Activated T-cell treated with anti-CD3 and anti-CD28 coated beads, Interleukin-2, amount 50 U/mL, for 24 hours (primary cell): ENCODE results near the gene LAMP1.
"Not testable (repeated sequence)": the region's sequence is repeated elsewhere in the genome, so short reads cannot be mapped to it uniquely, and the experiment has no call there.

ENCODE experiments used
- DNase-seq: peaks from one replicate; pipeline ENCODE4 v3.0.0-alpha.2; 2020
- H3K27ac Mint-ChIP-seq: 2 replicates; pipeline ENCODE4 v1.8.0; 2020; ENCODE audit warnings: mild to moderate bottlenecking, mixed read lengths
- H3K27me3 Mint-ChIP-seq: 2 replicates; pipeline ENCODE4 v1.8.0; 2020; ENCODE audit warnings: mixed read lengths
- H3K36me3 Mint-ChIP-seq: 2 replicates; pipeline ENCODE4 v1.8.0; 2020; ENCODE audit warnings: low read depth, mixed read lengths
- H3K4me1 Mint-ChIP-seq: 2 replicates; pipeline ENCODE4 v1.8.0; 2020; ENCODE audit warnings: low read depth, mixed read lengths
- H3K4me3 Mint-ChIP-seq: 2 replicates; pipeline ENCODE4 v1.8.0; 2020; ENCODE audit warnings: mild to moderate bottlenecking, moderate library complexity, mixed read lengths
- H3K9me3 Mint-ChIP-seq: 2 replicates; pipeline ENCODE4 v1.8.0; 2020; ENCODE audit warnings: mixed read lengths

The LAMP1 gene

DNA sequence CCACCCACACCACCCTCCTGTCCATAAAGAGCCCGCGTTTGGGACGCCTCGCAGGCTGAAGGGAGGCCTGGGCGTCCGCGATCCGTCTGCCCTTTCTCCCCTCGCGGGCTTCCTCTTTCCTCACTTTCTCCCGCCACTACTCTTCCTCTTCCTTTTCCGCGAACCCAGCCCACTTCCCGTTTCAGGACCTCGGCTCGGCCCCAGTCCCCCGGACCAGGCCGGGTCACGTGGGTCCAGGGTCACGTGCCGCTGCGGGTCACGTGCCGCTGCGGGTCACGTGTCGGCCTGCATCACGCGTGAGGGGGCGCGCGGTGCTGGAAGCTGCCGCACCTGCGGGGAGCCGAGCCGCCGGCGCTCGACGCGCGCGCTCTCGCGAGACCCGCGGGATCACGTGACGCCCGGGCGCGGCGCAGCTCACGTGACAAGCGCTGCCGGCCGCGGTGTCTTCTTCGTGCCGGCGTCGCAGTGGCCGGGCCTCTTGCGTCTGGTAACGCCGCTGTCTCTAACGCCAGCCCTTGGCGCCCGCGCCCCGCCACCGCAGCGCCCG, at the start of gene LAMP1:
Gene LAMP1, plus strand, starts transcription at position 417 of the 547 bp plus-strand sequence. CDS start 196 bp downstream, outside the sequence.
- Mint-ChIP-seq H3K4me1 (peaks cover 37% of the 10 kb centered on the region), H3K27me3 (peaks cover 17% of the 10 kb centered on the region), H3K4me3 (peak within 1 kb of the TSS; percentile 94), H3K36me3 (peaks cover 18% of the 10 kb centered on the region), H3K9me3 (no peaks in the 10 kb centered on the region), H3K27ac (peak within 1 kb of the TSS; percentile 100)
- peak; percentile 100 for DNase-seq

DNA sequence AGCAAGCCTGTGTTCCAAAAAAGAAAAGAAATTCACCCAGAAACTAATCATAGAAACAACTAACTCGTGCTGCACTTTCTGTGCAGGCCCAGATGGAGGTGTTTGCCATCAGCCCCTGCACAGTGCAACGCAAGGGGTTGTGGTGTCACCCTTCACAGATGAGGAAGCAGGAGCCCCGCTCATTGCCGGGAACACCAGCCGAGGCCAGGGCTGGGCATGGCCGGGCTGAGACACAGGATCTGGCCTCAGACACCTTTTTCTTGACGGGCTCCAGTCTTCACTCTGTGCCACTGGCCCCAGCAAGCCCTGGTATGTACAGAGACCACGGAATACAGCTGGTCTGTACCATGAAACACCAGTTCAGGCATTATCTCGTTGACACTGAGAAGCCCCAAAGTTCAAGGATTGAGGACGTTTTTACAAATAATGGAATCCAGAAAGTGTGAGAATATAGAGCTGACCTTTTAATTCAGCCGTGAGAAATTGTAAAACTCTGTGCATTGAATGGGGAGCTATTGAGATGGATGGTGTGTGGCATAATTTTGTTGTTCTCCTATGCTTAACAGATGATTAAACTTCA, 44.4 kb upstream of the LAMP1 start:
- DNase-seq, result no peak
- no peaks in the 10 kb centered on the region for H3K4me1 Mint-ChIP-seq
- H3K27ac Mint-ChIP-seq, result no peak overlapping the region
- H3K4me3 Mint-ChIP-seq, result no peak overlapping the region
- peaks cover 93% of the 10 kb centered on the region for H3K36me3 Mint-ChIP-seq
- H3K9me3 Mint-ChIP-seq, result no peaks in the 10 kb centered on the region
- no peaks in the 10 kb centered on the region for H3K27me3 Mint-ChIP-seq

DNA sequence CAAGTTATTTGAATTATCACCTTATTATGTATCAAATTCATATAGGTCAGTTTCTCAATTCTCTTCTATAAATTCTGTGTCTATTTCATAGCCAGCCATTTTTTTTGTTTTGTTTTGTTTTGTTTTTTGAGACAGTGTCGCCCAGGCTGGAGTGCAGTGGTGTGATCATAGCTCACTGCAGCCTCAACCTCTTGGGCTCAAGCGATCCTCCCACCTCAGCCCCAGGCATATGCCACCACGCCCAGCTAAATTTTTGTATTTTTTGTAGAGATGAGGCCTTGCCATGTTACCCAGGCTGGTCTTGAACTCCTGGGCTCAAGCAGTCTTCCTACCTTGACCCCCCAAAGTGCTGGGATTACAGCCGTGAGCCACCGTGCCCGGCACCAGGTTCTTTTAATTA, 39.1 kb upstream of the LAMP1 start:
- H3K27me3 Mint-ChIP-seq, DNase-seq, H3K9me3 Mint-ChIP-seq, H3K4me3 Mint-ChIP-seq, H3K27ac Mint-ChIP-seq, H3K4me1 Mint-ChIP-seq: not testable (repeated sequence)
- H3K36me3 Mint-ChIP-seq, result peaks cover 88% of the 10 kb centered on the region

DNA sequence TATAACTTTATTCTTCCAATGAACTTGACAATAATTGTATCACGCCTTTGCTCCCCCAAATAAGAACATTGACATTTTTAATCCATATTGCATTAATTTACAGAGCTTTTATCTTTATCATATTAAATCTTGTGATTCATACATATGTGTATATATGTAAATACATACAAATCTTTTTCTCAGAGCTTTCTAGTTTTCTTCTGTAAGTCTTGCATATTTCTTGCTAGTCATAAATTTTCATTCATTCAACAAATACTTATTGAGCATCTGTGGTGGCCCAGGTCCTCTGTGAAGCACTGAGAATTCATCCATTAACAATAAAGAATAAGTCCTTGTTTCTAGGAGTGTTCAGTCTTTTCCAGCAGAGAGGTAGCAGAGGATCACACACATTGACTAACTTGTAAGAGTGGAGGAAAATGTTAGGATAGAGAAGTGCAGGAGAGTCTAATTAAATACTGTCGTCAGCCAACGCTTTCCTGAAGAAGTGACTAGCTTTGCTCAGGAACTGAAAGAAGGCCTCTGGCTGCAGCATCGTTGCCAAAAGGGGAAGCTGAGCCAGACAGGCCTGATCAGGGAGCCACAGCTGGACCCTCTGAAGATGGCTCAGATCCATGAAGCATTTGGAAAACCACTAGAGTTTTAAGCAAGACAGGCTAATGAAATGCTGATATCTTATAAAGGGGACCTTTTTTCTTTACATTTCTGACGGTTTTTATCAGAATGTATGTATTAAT, 38.6 kb upstream of the LAMP1 start:
- H3K27me3 Mint-ChIP-seq, result no peaks in the 10 kb centered on the region
- H3K9me3 Mint-ChIP-seq, result no peaks in the 10 kb centered on the region
- no peaks in the 10 kb centered on the region for H3K4me1 Mint-ChIP-seq
- H3K4me3 Mint-ChIP-seq, result no peak overlapping the region
- DNase-seq, result no peak
- peaks cover 87% of the 10 kb centered on the region for H3K36me3 Mint-ChIP-seq
- no peak overlapping the region for H3K27ac Mint-ChIP-seq

GRCh38 chr13:113260996-113261395, 36.0 kb upstream of the LAMP1 start:
- Mint-ChIP-seq H3K9me3 (no peaks in the 10 kb centered on the region), H3K27ac (no peak overlapping the region), H3K27me3 (no peaks in the 10 kb centered on the region), H3K4me1 (no peaks in the 10 kb centered on the region), H3K36me3 (peaks cover 79% of the 10 kb centered on the region), H3K4me3 (no peak overlapping the region)
- no peak for DNase-seq

GRCh38 chr13:113263016-113263415, 34.0 kb upstream of the LAMP1 start:
- H3K9me3 Mint-ChIP-seq, H3K27me3 Mint-ChIP-seq, DNase-seq, H3K27ac Mint-ChIP-seq, H3K4me1 Mint-ChIP-seq, H3K4me3 Mint-ChIP-seq: not testable (repeated sequence)
- peaks cover 73% of the 10 kb centered on the region for H3K36me3 Mint-ChIP-seq

DNA sequence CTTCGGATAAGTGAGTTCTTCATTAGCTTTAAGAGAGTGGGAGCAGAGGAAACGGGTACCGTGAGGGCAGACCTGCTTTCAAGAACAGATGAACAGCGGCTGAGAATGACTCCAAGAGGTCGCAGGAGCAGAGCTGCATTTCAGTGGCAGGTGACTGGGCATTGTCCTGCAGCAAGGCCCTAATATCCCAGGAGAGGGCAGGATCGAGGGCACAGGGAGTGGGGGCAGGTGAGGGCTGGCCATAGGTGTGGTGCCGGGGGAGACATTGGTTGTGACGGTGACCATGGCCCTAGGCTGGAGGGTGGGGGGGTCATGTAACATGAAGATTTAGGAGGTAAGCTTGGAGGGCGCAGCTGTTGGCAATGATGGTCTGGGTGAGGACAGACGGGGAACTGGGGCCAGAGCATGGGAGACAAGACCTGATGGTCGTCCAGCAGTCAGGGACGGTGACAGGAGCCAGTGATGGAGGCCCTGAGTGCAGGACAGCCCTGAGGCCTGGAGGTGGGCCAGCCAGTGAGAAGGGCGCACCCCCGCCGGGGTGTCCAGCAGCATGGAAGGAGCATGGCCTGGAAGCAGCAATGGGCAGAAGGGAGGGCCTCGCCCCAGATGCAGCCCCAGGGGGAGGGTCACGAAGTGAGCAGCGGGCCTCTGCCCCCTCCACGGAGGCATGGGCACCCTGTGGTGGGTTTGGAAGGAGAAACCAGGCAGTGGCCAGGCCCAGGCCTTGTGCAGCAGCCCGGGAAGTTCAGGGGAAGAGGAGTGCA, 29.2 kb upstream of the LAMP1 start:
- Mint-ChIP-seq H3K4me1 (no peaks in the 10 kb centered on the region), H3K4me3 (no peak overlapping the region), H3K9me3 (no peaks in the 10 kb centered on the region), H3K27ac (no peak overlapping the region), H3K36me3 (peaks cover 37% of the 10 kb centered on the region), H3K27me3 (no peaks in the 10 kb centered on the region)
- DNase-seq, result no peak

DNA sequence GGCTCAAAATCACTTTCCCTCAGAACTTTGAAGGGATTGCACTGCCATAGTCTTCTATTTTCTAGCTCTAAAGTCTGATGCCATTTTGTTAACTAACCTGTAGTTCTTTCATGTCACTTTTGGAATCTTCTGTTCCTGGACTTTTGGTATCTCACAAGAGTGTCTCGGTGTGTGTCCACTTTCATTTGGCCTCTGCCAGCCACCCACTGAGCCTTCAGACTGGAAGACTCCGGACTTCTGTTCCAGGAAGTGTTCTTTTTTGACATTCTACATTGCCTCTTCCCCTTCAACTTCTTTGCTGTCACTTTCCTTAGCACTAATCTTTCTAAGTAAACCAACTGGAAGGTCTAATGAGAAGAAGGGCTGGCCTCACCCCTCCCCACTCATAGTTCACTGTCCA, 25.0 kb upstream of the LAMP1 start:
- H3K36me3 Mint-ChIP-seq, result peaks cover 17% of the 10 kb centered on the region
- H3K4me1 Mint-ChIP-seq, result peaks cover 5% of the 10 kb centered on the region
- no peaks in the 10 kb centered on the region for H3K9me3 Mint-ChIP-seq

DNA sequence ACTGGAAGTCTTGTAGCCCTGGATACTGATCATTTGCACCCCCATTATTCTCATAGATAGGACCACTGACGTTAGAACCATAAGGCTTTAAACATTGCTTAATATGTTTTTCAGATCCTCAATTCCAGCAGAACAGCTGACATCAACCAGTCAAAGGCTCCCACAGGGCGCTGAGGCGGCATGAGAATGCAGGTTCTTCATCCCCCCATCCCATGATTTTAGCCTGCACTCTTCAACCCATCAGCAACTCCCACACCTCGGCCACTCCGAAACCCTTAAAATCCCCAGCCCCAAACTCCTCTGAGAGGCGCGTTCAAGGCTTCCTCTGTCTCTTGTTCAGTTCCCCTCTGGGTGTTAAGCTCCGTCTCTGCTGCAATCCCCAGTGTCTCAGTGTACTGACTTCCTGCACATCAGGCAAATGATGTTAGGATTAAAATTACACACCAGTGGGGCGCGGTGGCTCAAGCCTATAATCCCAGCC, 24.3 kb upstream of the LAMP1 start:
- peaks cover 5% of the 10 kb centered on the region for H3K4me1 Mint-ChIP-seq
- H3K4me3 Mint-ChIP-seq, result no peak overlapping the region
- peaks cover 12% of the 10 kb centered on the region for H3K36me3 Mint-ChIP-seq
- H3K9me3 Mint-ChIP-seq, result no peaks in the 10 kb centered on the region
- H3K27ac Mint-ChIP-seq, result no peak overlapping the region
- peaks cover 3% of the 10 kb centered on the region for H3K27me3 Mint-ChIP-seq
- DNase-seq, result no peak

More for the DNA sequence above, 25.0 kb upstream of the LAMP1 start:
- no peak overlapping the region for H3K4me3 Mint-ChIP-seq
- no peak for DNase-seq
- H3K27me3 Mint-ChIP-seq, result peaks cover 3% of the 10 kb centered on the region
- H3K27ac Mint-ChIP-seq, result no peak overlapping the region

GRCh38 chr13:113273321-113273720, 23.7 kb upstream of the LAMP1 start:
- DNase-seq, result no peak
- Mint-ChIP-seq H3K27me3 (peaks cover 3% of the 10 kb centered on the region), H3K4me1 (peaks cover 5% of the 10 kb centered on the region), H3K36me3 (peaks cover 9% of the 10 kb centered on the region), H3K4me3 (no peak overlapping the region), H3K27ac (no peak overlapping the region), H3K9me3 (no peaks in the 10 kb centered on the region)

GRCh38 chr13:113273851-113274590, 23.0 kb upstream of the LAMP1 start:
- H3K27me3 Mint-ChIP-seq, result peaks cover 8% of the 10 kb centered on the region
- H3K36me3 Mint-ChIP-seq, result peaks cover 8% of the 10 kb centered on the region
- H3K9me3 Mint-ChIP-seq, result no peaks in the 10 kb centered on the region
- peaks cover 5% of the 10 kb centered on the region for H3K4me1 Mint-ChIP-seq
- H3K27ac Mint-ChIP-seq, result no peak overlapping the region
- no peak overlapping the region for H3K4me3 Mint-ChIP-seq
- no peak for DNase-seq

- peaks cover 5% of the 10 kb centered on the region for H3K4me1 Mint-ChIP-seq
- no peak overlapping the region for H3K27ac Mint-ChIP-seq
- H3K27me3 Mint-ChIP-seq, result peaks cover 9% of the 10 kb centered on the region
- DNase-seq, result no peak
- H3K4me3 Mint-ChIP-seq, result no peak overlapping the region
- H3K36me3 Mint-ChIP-seq, result peaks cover 5% of the 10 kb centered on the region
- no peaks in the 10 kb centered on the region for H3K9me3 Mint-ChIP-seq
Observed at GRCh38 chr13:113274721-113275120, 22.3 kb upstream of the LAMP1 start.

- peak; percentile 50 for DNase-seq
- peaks cover 5% of the 10 kb centered on the region for H3K4me1 Mint-ChIP-seq
- H3K27me3 Mint-ChIP-seq, result peaks cover 9% of the 10 kb centered on the region
- H3K9me3 Mint-ChIP-seq, result no peaks in the 10 kb centered on the region
- peaks cover 5% of the 10 kb centered on the region for H3K36me3 Mint-ChIP-seq
- H3K27ac Mint-ChIP-seq, result no peak overlapping the region
- no peak overlapping the region for H3K4me3 Mint-ChIP-seq
Observed at GRCh38 chr13:113275387-113275786, 21.7 kb upstream of the LAMP1 start.

GRCh38 chr13:113280126-113280525, 16.9 kb upstream of the LAMP1 start:
- no peak overlapping the region for H3K4me3 Mint-ChIP-seq
- H3K27me3 Mint-ChIP-seq, result peaks cover 9% of the 10 kb centered on the region
- no peaks in the 10 kb centered on the region for H3K36me3 Mint-ChIP-seq
- no peaks in the 10 kb centered on the region for H3K9me3 Mint-ChIP-seq
- H3K4me1 Mint-ChIP-seq, result peaks cover 4% of the 10 kb centered on the region
- no peak overlapping the region for H3K27ac Mint-ChIP-seq
- DNase-seq, result no peak
